HepG2 (cell line): Measurements from ENCODE around the gene GPR87. TPM values are rescaled to one million over a fixed set of nuclear protein-coding genes. Genes with fewer than 3 reads are reported as not detected.

Source experiments
- ATAC-seq: fragments of 200-7000 bp; cut with Tn5 transposase; 3 replicates; pipeline ENCODE4 v1.9.1; 2020; ENCODE audit warnings: mild to moderate bottlenecking, moderate library complexity
- BruUV-seq: library from RNA; stranded (reverse); fragments of 400-500 nt; replicated peaks from 2 replicates; lab custom pipeline; 2021; lab: Mats Ljungman, UMichigan
- CTCF ChIA-PET: fragments of 300-600 bp; formaldehyde crosslinking; extraction: SDS; loops from one replicate; lab custom pipeline; 2021; ENCODE audit warnings: low total read pairs, inconsistent platforms, low intra/inter-chr PET ratio; lab: Yijun Ruan, JAX
- POLR2A ChIA-PET: fragments of 350-600 bp; sonication (Branson Sonifier 250); formaldehyde crosslinking; loops from one replicate; lab custom pipeline; 2020; ENCODE audit warnings: antibody characterized with exemption, inconsistent platforms; lab: Yijun Ruan, JAX
- DNase-seq: peaks from one replicate; pipeline ENCODE4 v3.0.0-alpha.2; 2015; ENCODE audit warnings: low spot score
- FAIRE-seq: peaks from 3 replicates; lab custom pipeline; 2011; peaks lifted over from hg19 to GRCh38; lab: Jason Lieb, UNC
- H2AFZ ChIP-seq: one replicate; pipeline ENCODE4 v1.6.1; 2011; ENCODE audit warnings: low read length, inconsistent platforms
- H3K27ac ChIP-seq: fragments of 300-600 bp; 3 replicates; pipeline ENCODE4 v1.8.0; 2011; ENCODE audit warnings: mixed run types, mild to moderate bottlenecking, mixed read lengths, low read length, inconsistent platforms; ENCODE audit not compliant: insufficient read depth; ENCODE audit errors: extremely low read length
- H3K27me3 ChIP-seq, 2 experiments: fragments of 200-600 bp in 1 of 2; 2 replicates in 1 of 2; 3 replicates in 1 of 2; pipeline versions ENCODE4 v1.6.0 to v1.8.0; 2011; ENCODE audit warnings: low read length in 2 of 2, mild to moderate bottlenecking in 2 of 2, moderate library complexity in 2 of 2, inconsistent platforms in 1 of 2; ENCODE audit not compliant: insufficient read depth in 2 of 2, control insufficient read depth in 1 of 2
- H3K36me3 ChIP-seq, 2 experiments: fragments of 200-600 bp in 1 of 2; replicated peaks in 1 of 2; 2 replicates in 1 of 2; 3 replicates in 1 of 2; pipeline versions ENCODE4 v1.5.1 to v1.8.0; 2011; ENCODE audit warnings: low read length in 2 of 2, inconsistent platforms in 1 of 2; ENCODE audit not compliant: insufficient read depth in 2 of 2, control insufficient read depth in 1 of 2
- H3K4me1 ChIP-seq: 2 replicates; pipeline ENCODE4 v1.5.1; 2012; ENCODE audit warnings: low read length, inconsistent platforms; ENCODE audit not compliant: insufficient read depth
- H3K4me2 ChIP-seq: 2 replicates; pipeline ENCODE4 v1.6.0; 2011; ENCODE audit warnings: low read depth, low read length, inconsistent platforms
- H3K4me3 ChIP-seq, 3 experiments: fragments of 200-600 bp in 1 of 3; sonication (generic), shearing (Covaris generic) in 1 of 3; replicated peaks in 1 of 3; 2 replicates each; pipeline ENCODE4 v1.5.1; 2011 to 2016; ENCODE audit warnings: low read length in 3 of 3, inconsistent platforms in 2 of 3, low read depth in 2 of 3, mild to moderate bottlenecking in 2 of 3, control low read depth in 1 of 3, mixed read lengths in 1 of 3; ENCODE audit not compliant: insufficient read depth in 1 of 3
- H3K79me2 ChIP-seq: one replicate; pipeline ENCODE4 v1.6.1; 2011; ENCODE audit warnings: low read length, inconsistent platforms; ENCODE audit not compliant: insufficient read depth
- H3K9ac ChIP-seq: 2 replicates; pipeline ENCODE4 v1.6.0; 2011; ENCODE audit warnings: mild to moderate bottlenecking, low read depth, low read length, inconsistent platforms; ENCODE audit not compliant: insufficient read depth
- H3K9me3 ChIP-seq: 2 replicates; pipeline ENCODE4 v1.5.1; 2012; ENCODE audit warnings: mild to moderate bottlenecking, low read length
- H4K20me1 ChIP-seq: 2 replicates; pipeline ENCODE4 v1.6.0; 2011; ENCODE audit warnings: inconsistent platforms, mild to moderate bottlenecking, low read length, moderate library complexity; ENCODE audit not compliant: insufficient read depth
- EZH2 ChIP-seq: conservative IDR thresholded peaks from 2 replicates; pipeline ENCODE4 v1.6.1; 2012; ENCODE audit warnings: mild to moderate bottlenecking, low read depth, low read length, moderate library complexity
- NRL ChIP-seq: sonication (generic); formaldehyde crosslinking; IDR thresholded peaks from 2 replicates; pipeline ENCODE4 v1.5.0; 2020; ENCODE audit warnings: missing genetic modification reagents, mild to moderate bottlenecking, moderate library complexity, borderline replicate concordance
- ONECUT2 ChIP-seq: sonication (generic); formaldehyde crosslinking; IDR thresholded peaks from 2 replicates; pipeline ENCODE4 v1.4.0; 2020; ENCODE audit warnings: missing genetic modification reagents
- RBFOX2 ChIP-seq: fragments of 200-400 bp; formaldehyde crosslinking; IDR thresholded peaks from 2 replicates; pipeline ENCODE4 v1.6.1; 2017; ENCODE audit warnings: low read depth, mild to moderate bottlenecking, low read length
- RNF2 ChIP-seq: fragments of 450-650 bp; conservative IDR thresholded peaks from 2 replicates; pipeline ENCODE4 v1.6.1; 2016; ENCODE audit warnings: low read depth
- ZMYM2 ChIP-seq: sonication (generic); formaldehyde crosslinking; IDR thresholded peaks from 2 replicates; pipeline ENCODE4 v1.8.0; 2022; ENCODE audit warnings: mild to moderate bottlenecking, missing genetic modification reagents
- ZNF124 ChIP-seq: sonication (generic); formaldehyde crosslinking; IDR thresholded peaks from 2 replicates; pipeline ENCODE4 v1.4.0; 2020; ENCODE audit warnings: missing genetic modification reagents
- ZNF256 ChIP-seq: sonication (generic); formaldehyde crosslinking; conservative IDR thresholded peaks from 2 replicates; pipeline ENCODE4 v1.4.0; 2020; ENCODE audit warnings: missing genetic modification reagents
- ZNF569 ChIP-seq: sonication (generic); formaldehyde crosslinking; IDR thresholded peaks from 2 replicates; pipeline ENCODE4 v1.5.0; 2020; ENCODE audit warnings: mild to moderate bottlenecking, missing genetic modification reagents, moderate library complexity, borderline replicate concordance
- ZNF761 ChIP-seq: sonication (generic); formaldehyde crosslinking; conservative IDR thresholded peaks from 2 replicates; pipeline ENCODE4 v1.4.0; 2020; ENCODE audit warnings: mild to moderate bottlenecking, missing genetic modification reagents
- WGBS: methylation state at CpG from one replicate; pipeline ENCODE4 v1.1.6; 2017; ENCODE audit warnings: low lambda C conversion rate; 5-methylcytosine and 5-hydroxymethylcytosine counted together
- in situ Hi-C: cut with HindIII; loops from 2 replicates; pipeline ENCODE4 v1.10.0; 2017; ENCODE audit warnings: low pct_unique_long_range_greater_than_20kb; ENCODE audit not compliant: extremely low pct_ligation_motif_present
- intact Hi-C: fragments of 100-400 bp; cut with micrococcal nuclease; formaldehyde crosslinking; loops from one replicate; pipeline ENCODE4 v1.10.0; 2022; ENCODE audit not compliant: unreplicated experiment
- polyA plus RNA-seq, 8 experiments: library from polyadenylated mRNA; depleted of rRNA in 3 of 8; stranded (reverse) in 7 of 8; unstranded in 1 of 8; fragments of >200 nt; fragmentation: Illumina TruSeq in 4 of 8; extraction: Trizol in 4 of 8; gene quantifications; 2 replicates each; pipeline versions ENCODE4 v1.2.1 to v1.2.3, GENCODE V29; 2011 to 2016; ENCODE audit warnings: low read depth in 4 of 8, missing spikeins in 1 of 8, mixed read lengths in 1 of 8; ENCODE audit not compliant: insufficient read depth in 1 of 8
- total RNA-seq, 5 experiments: library from RNA; depleted of rRNA; stranded (reverse); fragments of >200 nt; fragmentation: Illumina TruSeq; extraction: Trizol; gene quantifications; 2 replicates each; pipeline ENCODE4 v1.2.3, GENCODE V29; 2016; ENCODE audit warnings: low read depth in 1 of 5
- TF ChIP-seq, protein P1 (sequence below): sonication (generic); formaldehyde crosslinking; IDR thresholded peaks from 2 replicates; pipeline ENCODE4 v1.4.0; 2020; ENCODE audit warnings: missing genetic modification reagents, borderline replicate concordance
- TF ChIP-seq, protein P2 (sequence below): sonication (generic); formaldehyde crosslinking; IDR thresholded peaks from 2 replicates; pipeline ENCODE4 v1.4.0; 2020; ENCODE audit warnings: mild to moderate bottlenecking, missing genetic modification reagents
- TF ChIP-seq, protein P3 (sequence below): sonication (generic); formaldehyde crosslinking; IDR thresholded peaks from 2 replicates; pipeline ENCODE4 v1.5.1; 2020; ENCODE audit warnings: mild to moderate bottlenecking, missing genetic modification reagents, borderline replicate concordance
- TF ChIP-seq, protein P4 (sequence below): sonication (generic); formaldehyde crosslinking; IDR thresholded peaks from 2 replicates; pipeline ENCODE4 v1.4.0; 2020; ENCODE audit warnings: missing genetic modification reagents

GPR87 gene
- total and polyA plus RNA-seq, 2 of the 13 experiments (the other 11 are each of a cell fraction or from before 2014, with no cell fraction given) = not detected

DNA sequence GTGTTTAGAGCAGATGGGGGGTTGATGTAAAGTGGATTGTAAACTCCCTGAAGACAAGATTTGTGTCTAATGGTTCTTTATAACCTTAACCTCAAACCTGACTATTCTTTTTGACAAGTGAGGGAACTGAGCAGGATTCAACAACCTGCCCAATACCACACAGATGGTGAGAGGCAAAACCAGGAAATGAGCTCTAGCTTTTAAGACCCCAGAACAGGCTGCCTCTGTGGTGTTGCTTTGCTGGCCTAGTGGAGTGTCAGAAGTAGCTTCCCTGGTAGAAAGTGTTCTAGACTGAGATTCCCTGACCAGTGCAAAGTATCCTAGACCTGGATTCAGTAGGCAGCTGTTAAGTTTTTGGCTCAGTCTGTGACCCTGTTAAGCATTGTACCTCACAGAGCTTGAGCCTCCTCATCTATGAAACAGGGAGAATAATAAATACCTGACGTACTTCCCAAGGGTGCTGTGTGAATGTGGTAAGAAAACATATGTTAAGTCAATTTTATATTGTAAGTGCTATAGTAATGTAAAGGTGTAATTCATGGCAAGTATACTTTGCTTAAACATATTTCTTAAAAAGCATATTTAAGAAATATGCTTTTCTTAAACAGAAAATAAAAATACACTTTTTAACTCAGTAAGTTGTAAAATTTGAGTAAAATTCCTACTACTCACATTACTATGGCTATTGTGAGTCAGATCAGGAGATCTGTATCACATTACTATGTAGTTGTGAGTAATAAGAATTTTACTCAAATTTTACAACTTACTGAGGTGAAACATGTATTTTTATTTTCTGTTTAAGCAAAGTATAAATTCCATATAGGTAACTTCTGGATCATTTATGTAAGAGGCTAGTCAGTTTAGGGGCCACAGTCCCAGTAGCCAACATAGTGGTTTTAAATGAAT lies 8.8 kb downstream of the GPR87 start:
- Histone ChIP-seq H3K4me3 (no peak overlapping the region), H3K79me2 (no peaks in the 10 kb centered on the region), H3K36me3 (no peaks in the 10 kb centered on the region), H3K27me3 (no peaks in the 10 kb centered on the region), H3K9me3 (no peaks in the 10 kb centered on the region), H3K4me1 (peaks cover 10% of the 10 kb centered on the region), H2AFZ (no peak overlapping the region), H3K4me2 (no peak overlapping the region), H4K20me1 (no peaks in the 10 kb centered on the region), H3K27ac (no peak overlapping the region), H3K9ac (no peak overlapping the region)
- no TSS peak for BruUV-seq
- ATAC-seq = no peak
- no peak for FAIRE-seq
- ChIA-PET POLR2A (no interaction called here), CTCF (no interaction called here)
- DNase-seq = no peak
- in situ Hi-C loops (no loop called here), intact Hi-C loops (no loop called here)
- WGBS = 29% methylated on average over 1 of the region's 1 CpG
- TF ChIP-seq, protein P1, sequence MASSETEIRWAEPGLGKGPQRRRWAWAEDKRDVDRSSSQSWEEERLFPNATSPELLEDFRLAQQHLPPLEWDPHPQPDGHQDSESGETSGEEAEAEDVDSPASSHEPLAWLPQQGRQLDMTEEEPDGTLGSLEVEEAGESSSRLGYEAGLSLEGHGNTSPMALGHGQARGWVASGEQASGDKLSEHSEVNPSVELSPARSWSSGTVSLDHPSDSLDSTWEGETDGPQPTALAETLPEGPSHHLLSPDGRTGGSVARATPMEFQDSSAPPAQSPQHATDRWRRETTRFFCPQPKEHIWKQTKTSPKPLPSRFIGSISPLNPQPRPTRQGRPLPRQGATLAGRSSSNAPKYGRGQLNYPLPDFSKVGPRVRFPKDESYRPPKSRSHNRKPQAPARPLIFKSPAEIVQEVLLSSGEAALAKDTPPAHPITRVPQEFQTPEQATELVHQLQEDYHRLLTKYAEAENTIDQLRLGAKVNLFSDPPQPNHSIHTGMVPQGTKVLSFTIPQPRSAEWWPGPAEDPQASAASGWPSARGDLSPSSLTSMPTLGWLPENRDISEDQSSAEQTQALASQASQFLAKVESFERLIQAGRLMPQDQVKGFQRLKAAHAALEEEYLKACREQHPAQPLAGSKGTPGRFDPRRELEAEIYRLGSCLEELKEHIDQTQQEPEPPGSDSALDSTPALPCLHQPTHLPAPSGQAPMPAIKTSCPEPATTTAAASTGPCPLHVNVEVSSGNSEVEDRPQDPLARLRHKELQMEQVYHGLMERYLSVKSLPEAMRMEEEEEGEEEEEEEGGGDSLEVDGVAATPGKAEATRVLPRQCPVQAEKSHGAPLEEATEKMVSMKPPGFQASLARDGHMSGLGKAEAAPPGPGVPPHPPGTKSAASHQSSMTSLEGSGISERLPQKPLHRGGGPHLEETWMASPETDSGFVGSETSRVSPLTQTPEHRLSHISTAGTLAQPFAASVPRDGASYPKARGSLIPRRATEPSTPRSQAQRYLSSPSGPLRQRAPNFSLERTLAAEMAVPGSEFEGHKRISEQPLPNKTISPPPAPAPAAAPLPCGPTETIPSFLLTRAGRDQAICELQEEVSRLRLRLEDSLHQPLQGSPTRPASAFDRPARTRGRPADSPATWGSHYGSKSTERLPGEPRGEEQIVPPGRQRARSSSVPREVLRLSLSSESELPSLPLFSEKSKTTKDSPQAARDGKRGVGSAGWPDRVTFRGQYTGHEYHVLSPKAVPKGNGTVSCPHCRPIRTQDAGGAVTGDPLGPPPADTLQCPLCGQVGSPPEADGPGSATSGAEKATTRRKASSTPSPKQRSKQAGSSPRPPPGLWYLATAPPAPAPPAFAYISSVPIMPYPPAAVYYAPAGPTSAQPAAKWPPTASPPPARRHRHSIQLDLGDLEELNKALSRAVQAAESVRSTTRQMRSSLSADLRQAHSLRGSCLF (CRISPR knock-in tag) = no peak
- no peak for TF ChIP-seq RBFOX2
- TF ChIP-seq, protein P2, sequence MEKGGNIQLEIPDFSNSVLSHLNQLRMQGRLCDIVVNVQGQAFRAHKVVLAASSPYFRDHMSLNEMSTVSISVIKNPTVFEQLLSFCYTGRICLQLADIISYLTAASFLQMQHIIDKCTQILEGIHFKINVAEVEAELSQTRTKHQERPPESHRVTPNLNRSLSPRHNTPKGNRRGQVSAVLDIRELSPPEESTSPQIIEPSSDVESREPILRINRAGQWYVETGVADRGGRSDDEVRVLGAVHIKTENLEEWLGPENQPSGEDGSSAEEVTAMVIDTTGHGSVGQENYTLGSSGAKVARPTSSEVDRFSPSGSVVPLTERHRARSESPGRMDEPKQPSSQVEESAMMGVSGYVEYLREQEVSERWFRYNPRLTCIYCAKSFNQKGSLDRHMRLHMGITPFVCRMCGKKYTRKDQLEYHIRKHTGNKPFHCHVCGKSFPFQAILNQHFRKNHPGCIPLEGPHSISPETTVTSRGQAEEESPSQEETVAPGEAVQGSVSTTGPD (CRISPR knock-in tag) = no peak
- TF ChIP-seq NRL (CRISPR knock-in tag) = no peak
- no peak for TF ChIP-seq ONECUT2
- no peak for TF ChIP-seq EZH2
- TF ChIP-seq, protein P3, sequence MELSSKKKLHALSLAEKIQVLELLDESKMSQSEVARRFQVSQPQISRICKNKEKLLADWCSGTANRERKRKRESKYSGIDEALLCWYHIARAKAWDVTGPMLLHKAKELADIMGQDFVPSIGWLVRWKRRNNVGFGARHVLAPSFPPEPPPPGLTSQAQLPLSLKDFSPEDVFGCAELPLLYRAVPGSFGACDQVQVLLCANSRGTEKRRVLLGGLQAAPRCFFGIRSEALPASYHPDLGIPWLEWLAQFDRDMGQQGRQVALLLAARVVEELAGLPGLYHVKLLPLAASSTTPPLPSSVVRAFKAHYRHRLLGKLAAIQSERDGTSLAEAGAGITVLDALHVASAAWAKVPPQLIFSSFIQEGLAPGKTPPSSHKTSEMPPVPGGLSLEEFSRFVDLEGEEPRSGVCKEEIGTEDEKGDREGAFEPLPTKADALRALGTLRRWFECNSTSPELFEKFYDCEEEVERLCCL = no peak
- TF ChIP-seq ZNF761 = no peak
- no peak for TF ChIP-seq RNF2
- no peak for TF ChIP-seq ZNF124 (CRISPR knock-in tag)
- TF ChIP-seq, protein P4, sequence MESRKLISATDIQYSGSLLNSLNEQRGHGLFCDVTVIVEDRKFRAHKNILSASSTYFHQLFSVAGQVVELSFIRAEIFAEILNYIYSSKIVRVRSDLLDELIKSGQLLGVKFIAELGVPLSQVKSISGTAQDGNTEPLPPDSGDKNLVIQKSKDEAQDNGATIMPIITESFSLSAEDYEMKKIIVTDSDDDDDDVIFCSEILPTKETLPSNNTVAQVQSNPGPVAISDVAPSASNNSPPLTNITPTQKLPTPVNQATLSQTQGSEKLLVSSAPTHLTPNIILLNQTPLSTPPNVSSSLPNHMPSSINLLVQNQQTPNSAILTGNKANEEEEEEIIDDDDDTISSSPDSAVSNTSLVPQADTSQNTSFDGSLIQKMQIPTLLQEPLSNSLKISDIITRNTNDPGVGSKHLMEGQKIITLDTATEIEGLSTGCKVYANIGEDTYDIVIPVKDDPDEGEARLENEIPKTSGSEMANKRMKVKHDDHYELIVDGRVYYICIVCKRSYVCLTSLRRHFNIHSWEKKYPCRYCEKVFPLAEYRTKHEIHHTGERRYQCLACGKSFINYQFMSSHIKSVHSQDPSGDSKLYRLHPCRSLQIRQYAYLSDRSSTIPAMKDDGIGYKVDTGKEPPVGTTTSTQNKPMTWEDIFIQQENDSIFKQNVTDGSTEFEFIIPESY (CRISPR knock-in tag) = no peak
- no peak for TF ChIP-seq ZNF569
- TF ChIP-seq ZNF256 (CRISPR knock-in tag) = no peak
- no peak for TF ChIP-seq ZMYM2 (CRISPR knock-in tag)
